ENCODE data around the gene GOLGA5.

DNA sequence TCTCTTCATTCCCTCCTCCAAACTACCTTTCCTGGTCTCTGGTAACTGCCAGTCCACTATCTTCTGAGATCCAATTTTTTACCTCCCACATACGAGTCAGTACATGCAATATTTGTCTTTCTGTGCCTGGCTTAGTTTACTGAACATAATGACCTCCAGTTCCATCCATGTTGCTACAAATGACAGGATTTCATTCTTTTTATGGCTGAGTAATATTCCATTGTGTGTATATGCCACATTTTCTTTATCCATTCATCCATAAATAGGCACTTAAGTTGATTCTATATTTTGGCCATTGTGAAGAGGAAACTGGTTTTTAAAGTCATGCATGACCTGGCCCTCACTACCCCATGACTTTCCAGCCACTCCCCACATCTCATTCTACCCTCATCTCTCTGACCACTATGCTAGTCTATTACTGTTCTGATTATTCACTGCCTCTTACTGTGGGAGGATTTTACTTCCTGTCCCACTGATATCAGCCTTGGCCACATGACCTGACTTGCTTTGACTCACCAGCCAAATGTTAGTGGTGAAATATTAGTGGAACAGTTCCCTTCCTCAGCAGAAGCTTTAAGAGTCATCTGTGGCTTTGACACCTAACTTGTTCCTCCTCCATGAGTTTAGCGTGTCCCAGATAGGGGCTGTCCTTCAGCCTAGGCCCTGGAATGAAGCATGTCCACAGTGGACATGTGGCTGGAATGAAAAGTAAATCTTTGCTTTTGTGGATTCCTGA lies 52.2 kb downstream of the GOLGA5 start:
- TF ChIP-seq, protein P1, sequence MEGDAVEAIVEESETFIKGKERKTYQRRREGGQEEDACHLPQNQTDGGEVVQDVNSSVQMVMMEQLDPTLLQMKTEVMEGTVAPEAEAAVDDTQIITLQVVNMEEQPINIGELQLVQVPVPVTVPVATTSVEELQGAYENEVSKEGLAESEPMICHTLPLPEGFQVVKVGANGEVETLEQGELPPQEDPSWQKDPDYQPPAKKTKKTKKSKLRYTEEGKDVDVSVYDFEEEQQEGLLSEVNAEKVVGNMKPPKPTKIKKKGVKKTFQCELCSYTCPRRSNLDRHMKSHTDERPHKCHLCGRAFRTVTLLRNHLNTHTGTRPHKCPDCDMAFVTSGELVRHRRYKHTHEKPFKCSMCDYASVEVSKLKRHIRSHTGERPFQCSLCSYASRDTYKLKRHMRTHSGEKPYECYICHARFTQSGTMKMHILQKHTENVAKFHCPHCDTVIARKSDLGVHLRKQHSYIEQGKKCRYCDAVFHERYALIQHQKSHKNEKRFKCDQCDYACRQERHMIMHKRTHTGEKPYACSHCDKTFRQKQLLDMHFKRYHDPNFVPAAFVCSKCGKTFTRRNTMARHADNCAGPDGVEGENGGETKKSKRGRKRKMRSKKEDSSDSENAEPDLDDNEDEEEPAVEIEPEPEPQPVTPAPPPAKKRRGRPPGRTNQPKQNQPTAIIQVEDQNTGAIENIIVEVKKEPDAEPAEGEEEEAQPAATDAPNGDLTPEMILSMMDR (IDR thresholded peaks at IDR 0.05), result no peak
- no peak for TF ChIP-seq POLR2AphosphoS5 (IDR thresholded peaks at IDR 0.05; ENCODE audit: low read depth, low read length)
